GM12865 (cell line): ENCODE results near the gene CLVS2.

Source experiments
- DNase-seq: peaks from one replicate; pipeline ENCODE4 v3.0.0; 2010; ENCODE audit warnings: low read depth
- H3K4me3 ChIP-seq: 2 replicates; pipeline ENCODE4 v1.5.1; 2011; ENCODE audit warnings: mild to moderate bottlenecking, low read depth, low read length, control low read depth
- TF ChIP-seq, protein P1 (sequence below): IDR thresholded peaks from 2 replicates; pipeline ENCODE4 v1.5.1; 2011; ENCODE audit warnings: low read length, control low read depth, low read depth, inconsistent platforms; ENCODE audit not compliant: insufficient read depth; ENCODE audit errors: missing control alignments

CLVS2 gene

DNA sequence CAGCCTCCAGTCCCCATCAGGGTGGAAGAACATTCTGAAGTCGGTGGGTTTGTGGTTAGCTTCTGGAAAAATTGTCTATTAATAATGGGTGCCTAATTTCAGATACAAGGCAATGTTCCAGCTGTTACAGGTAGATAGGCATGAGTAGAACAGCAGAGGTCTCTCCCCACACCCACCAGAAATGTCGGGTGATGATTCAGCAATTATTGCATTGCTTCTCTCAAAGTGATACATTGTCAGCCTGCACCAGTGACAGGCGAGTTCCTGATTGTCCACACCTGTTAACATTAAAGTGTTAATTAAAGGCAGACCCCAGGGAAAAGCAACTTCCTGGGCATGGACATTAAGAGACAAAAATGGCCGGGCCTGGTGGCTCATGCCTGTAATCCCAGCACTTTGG lies 18.9 kb upstream of the CLVS2 start:
- TF ChIP-seq, protein P1, sequence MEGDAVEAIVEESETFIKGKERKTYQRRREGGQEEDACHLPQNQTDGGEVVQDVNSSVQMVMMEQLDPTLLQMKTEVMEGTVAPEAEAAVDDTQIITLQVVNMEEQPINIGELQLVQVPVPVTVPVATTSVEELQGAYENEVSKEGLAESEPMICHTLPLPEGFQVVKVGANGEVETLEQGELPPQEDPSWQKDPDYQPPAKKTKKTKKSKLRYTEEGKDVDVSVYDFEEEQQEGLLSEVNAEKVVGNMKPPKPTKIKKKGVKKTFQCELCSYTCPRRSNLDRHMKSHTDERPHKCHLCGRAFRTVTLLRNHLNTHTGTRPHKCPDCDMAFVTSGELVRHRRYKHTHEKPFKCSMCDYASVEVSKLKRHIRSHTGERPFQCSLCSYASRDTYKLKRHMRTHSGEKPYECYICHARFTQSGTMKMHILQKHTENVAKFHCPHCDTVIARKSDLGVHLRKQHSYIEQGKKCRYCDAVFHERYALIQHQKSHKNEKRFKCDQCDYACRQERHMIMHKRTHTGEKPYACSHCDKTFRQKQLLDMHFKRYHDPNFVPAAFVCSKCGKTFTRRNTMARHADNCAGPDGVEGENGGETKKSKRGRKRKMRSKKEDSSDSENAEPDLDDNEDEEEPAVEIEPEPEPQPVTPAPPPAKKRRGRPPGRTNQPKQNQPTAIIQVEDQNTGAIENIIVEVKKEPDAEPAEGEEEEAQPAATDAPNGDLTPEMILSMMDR: no peak
- DNase-seq: no peak
- H3K4me3 ChIP-seq: no peak overlapping the region

GRCh38 chr6:122984393-122984792 lies 11.6 kb upstream of the CLVS2 start:
- TF ChIP-seq, protein P1: no peak
- no peak overlapping the region for H3K4me3 ChIP-seq
- no peak for DNase-seq

DNA sequence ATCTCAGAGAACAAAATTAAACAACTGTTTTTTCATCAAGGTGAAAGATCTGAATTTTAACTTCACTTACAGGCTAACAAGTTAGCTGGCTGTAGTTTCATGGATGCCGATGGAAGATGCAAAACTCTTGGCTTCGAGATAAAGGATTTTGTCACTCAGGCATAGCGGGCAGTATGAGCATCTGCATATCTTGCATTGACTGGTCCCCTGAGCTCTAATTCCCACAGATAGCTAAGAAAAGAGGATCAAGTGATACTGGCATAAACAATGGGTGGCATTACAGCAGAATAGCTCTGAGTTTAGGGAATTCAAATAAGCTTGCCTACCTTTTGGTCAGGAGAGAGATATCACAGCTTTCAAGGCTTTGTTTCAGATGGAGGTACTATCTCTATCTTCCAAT lies 1.8 kb upstream of the CLVS2 start:
- no peak for DNase-seq
- H3K4me3 ChIP-seq: no peak overlapping the region
- TF ChIP-seq, protein P1: no peak

- H3K4me3 ChIP-seq: no peak overlapping the region
- TF ChIP-seq, protein P1: no peak
- DNase-seq: no peak
Observed at GRCh38 chr6:122996794-122997505, 915 bp downstream of the CLVS2 start.

DNA sequence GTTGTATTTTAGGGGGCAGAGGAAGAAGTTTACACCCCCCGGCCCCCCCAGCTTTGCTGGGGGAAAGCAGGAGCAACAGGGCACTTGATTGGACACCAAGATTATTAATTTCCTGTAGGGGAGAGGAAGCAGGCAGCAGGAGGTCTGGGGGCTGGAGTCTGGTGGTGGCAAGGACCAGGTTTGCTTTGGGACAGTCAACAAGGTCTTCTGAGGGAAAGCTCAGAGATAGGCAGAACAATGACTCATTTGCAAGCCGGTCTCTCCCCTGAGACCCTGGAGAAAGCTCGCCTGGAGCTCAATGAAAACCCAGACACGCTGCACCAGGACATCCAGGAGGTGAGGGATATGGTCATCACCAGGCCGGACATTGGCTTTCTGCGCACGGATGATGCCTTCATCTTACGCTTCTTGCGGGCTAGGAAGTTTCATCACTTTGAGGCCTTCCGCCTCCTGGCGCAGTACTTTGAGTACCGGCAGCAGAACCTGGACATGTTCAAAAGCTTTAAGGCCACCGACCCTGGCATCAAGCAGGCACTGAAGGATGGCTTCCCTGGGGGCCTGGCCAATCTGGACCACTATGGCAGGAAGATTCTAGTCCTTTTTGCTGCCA lies 1.6 kb downstream of the CLVS2 start:
- TF ChIP-seq, protein P1: no peak
- no peak for DNase-seq
- H3K4me3 ChIP-seq: no peak overlapping the region

DNA sequence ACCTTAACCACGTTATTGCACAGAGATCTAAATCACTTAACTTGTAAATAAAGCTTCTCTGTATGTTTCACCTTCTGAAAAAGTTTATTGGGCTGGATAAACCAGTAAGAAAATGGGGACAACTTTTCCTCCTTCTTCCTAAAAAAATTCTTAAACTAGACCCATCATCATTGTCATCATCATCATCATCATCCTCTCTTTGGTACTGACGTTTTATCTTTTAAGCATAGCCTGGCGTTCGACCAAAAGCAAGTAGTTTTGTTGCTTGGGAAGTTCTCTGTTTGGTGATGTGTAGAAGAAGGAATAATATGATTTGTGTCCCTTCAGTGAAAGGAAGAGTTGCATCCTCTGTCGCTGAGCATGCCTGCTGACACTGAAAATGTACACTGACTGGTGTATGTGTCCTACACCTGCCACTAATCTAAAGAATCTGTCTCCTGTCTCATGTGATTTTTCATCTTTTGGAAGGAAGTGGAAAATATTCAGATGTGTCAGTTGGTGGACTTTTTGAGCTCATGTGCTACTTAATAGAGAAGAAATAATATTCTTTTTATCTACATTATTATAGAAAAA lies 2.5 kb downstream of the CLVS2 start:
- no peak overlapping the region for H3K4me3 ChIP-seq
- DNase-seq: no peak
- TF ChIP-seq, protein P1: no peak
